Uterus (tissue), 4 donors: ENCODE measurements around the gene MFN1. TPM values are rescaled to one million over a fixed set of nuclear protein-coding genes. Genes with fewer than 3 reads are reported as not detected.

ENCODE experiments used
- DNase-seq, 2 donors: peaks; one replicate each; pipeline ENCODE4 v3.0.0-alpha.2; 2019 to 2020
- H3K27ac ChIP-seq, 2 donors: fragments of 200-600 bp; sonication (generic); 1 replicate in 1 of 2; 2 replicates in 1 of 2; pipeline ENCODE4 v1.5.1; 2016 to 2018
- H3K27me3 ChIP-seq, 2 donors: fragments of 200-600 bp; sonication (generic); one replicate each; pipeline ENCODE4 v1.5.1; 2018 to 2019; ENCODE audit warnings: control low read depth in 1 of 2
- H3K36me3 ChIP-seq, 2 donors: fragments of 200-600 bp; sonication (generic); one replicate each; pipeline ENCODE4 v1.5.1; 2019; ENCODE audit warnings: control low read depth in 1 of 2
- H3K4me1 ChIP-seq, 2 donors: fragments of 200-600 bp; sonication (generic); one replicate each; pipeline ENCODE4 v1.5.1; 2018 to 2019; ENCODE audit warnings: control low read depth in 1 of 2
- H3K4me3 ChIP-seq, 2 donors: fragments of 200-600 bp; sonication (generic); 1 replicate in 1 of 2; 2 replicates in 1 of 2; pipeline ENCODE4 v1.5.1; 2018 to 2019; ENCODE audit warnings: mild to moderate bottlenecking in 1 of 2
- H3K9me3 ChIP-seq, 2 donors: fragments of 200-600 bp; sonication (generic); one replicate each; pipeline ENCODE4 v1.5.1; 2019; ENCODE audit warnings: control low read depth in 1 of 2
- CTCF ChIP-seq, 4 experiments: fragments of 200-600 bp in 2 of 4; fragments of 450-650 bp in 2 of 4; sonication (generic) in 2 of 4; IDR thresholded peaks; one replicate each; pipeline ENCODE4 v1.5.1; 2016 to 2019; ENCODE audit warnings: antibody characterized with exemption in 4 of 4, mild to moderate bottlenecking in 2 of 4, moderate library complexity in 1 of 4
- POLR2A ChIP-seq, 2 donors: fragments of 450-650 bp; IDR thresholded peaks; one replicate each; pipeline ENCODE4 v1.6.1; 2016; ENCODE audit warnings: antibody characterized with exemption in 2 of 2, mild to moderate bottlenecking in 1 of 2, moderate library complexity in 1 of 2
- intact Hi-C: fragments of 100-400 bp; cut with DNase I; formaldehyde crosslinking; loops from one replicate; pipeline ENCODE4 v1.15.1; 2023; ENCODE audit warnings: low total_unique reads
- total RNA-seq, 4 donors: library from RNA; depleted of rRNA in 3 of 4; stranded (reverse); fragments of >200 nt in 3 of 4; gene quantifications; one replicate each; pipeline versions ENCODE4 v1.1.0 to v1.2.4, GENCODE V29; 2014 to 2023
- donor health status: DM: yes; HTN: yes; CAD: no.

MFN1 gene
- total RNA-seq, 4 donors from 2014 or later = 10.0 to 88.6 (median 63.3) TPM

DNA sequence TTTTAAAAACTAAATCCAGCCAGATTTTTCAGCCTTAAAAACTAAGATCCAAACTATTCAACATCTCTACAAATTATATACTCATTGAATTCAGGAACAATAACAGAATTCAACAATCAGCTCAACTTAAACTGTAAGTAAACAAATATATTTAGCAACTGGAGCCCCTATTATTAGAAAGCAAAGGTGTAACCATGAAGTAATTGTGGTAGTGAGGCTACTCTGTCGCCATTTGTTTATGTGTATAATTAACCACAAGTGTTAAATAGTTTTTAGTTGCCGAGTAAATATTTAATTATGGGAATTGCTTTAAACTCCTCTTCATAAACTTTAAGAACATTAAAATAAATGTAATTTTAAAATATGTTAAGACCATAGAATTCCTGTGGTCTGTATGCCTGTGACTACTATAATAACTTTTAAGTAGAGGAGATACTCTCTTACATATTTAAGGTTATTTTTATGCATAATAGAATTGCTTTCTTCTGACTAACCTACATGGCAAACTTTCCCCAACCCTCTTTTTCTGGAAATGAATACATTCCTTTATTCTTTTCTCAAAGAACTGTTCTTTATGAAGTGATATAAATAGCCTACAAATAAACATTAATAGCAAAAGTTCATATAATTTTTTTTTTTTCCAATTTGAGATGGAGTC lies 51.2 kb downstream of the MFN1 start:
- no peak for DNase-seq
- no peak overlapping the region for H3K27ac ChIP-seq
- H3K36me3 ChIP-seq = no peaks in the 10 kb centered on the region
- H3K9me3 ChIP-seq = no peaks in the 10 kb centered on the region
- no peaks in the 10 kb centered on the region for H3K4me1 ChIP-seq
- H3K27me3 ChIP-seq = no peaks in the 10 kb centered on the region
- TF ChIP-seq POLR2A (IDR thresholded peaks at IDR 0.05) = no peak
- H3K4me3 ChIP-seq = no peak overlapping the region
- intact Hi-C loops = no loop called here

GRCh38 chr3:179401561-179401960 lies 54.1 kb downstream of the MFN1 start:
- Histone ChIP-seq H3K4me1 (no peaks in the 10 kb centered on the region), H3K36me3 (no peaks in the 10 kb centered on the region), H3K27me3 (no peaks in the 10 kb centered on the region), H3K4me3 (no peak overlapping the region), H3K9me3 (no peaks in the 10 kb centered on the region), H3K27ac (no peak overlapping the region)
- intact Hi-C loops = no loop called here
- no peak for TF ChIP-seq CTCF (IDR thresholded peaks at IDR 0.05)
- no peak for TF ChIP-seq POLR2A (IDR thresholded peaks at IDR 0.05)
- DNase-seq = no peak

GRCh38 chr3:179402963-179403362 lies 55.5 kb downstream of the MFN1 start:
- Histone ChIP-seq H3K36me3 (no peaks in the 10 kb centered on the region), H3K27me3 (no peaks in the 10 kb centered on the region), H3K9me3 (no peaks in the 10 kb centered on the region), H3K4me1 (no peaks in the 10 kb centered on the region), H3K4me3 (no peak overlapping the region), H3K27ac (no peak overlapping the region)
- intact Hi-C loops = no loop called here
- TF ChIP-seq POLR2A (IDR thresholded peaks at IDR 0.05) = no peak
- TF ChIP-seq CTCF (IDR thresholded peaks at IDR 0.05) = no peak
- no peak for DNase-seq

GRCh38 chr3:179404307-179404706 lies 56.8 kb downstream of the MFN1 start:
- no peaks in the 10 kb centered on the region for H3K9me3 ChIP-seq
- DNase-seq = no peak
- H3K27me3 ChIP-seq = no peaks in the 10 kb centered on the region
- H3K27ac ChIP-seq = no peak overlapping the region
- no peaks in the 10 kb centered on the region for H3K36me3 ChIP-seq
- no peak overlapping the region for H3K4me3 ChIP-seq
- TF ChIP-seq POLR2A (IDR thresholded peaks at IDR 0.05) (no peak), CTCF (IDR thresholded peaks at IDR 0.05) (no peak)
- H3K4me1 ChIP-seq = no peaks in the 10 kb centered on the region
- intact Hi-C loops = no loop called here

DNA sequence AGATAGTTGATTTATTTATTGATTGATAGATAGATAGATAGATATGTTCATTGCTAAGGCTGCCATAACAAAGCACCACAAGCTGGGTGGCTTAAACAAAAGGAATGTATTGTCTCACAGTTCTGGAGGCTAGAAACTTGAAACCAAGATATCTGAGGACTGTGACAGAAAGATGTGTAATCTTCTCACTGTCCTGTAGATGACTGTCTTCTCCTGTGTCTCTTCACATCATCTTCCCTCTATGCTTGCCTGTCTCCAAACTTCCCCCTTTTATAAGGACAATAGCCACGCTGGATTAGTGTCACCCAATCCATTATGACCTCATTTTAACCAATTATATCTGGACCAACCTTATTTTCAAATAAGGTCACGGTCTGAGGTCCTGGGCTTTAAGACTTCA lies 62.8 kb downstream of the MFN1 start:
- Histone ChIP-seq H3K36me3 (no peaks in the 10 kb centered on the region), H3K4me3 (no peak overlapping the region), H3K27ac (no peak overlapping the region), H3K4me1 (no peaks in the 10 kb centered on the region), H3K9me3 (no peaks in the 10 kb centered on the region), H3K27me3 (no peaks in the 10 kb centered on the region)
- no peak for DNase-seq
- intact Hi-C loops = no loop called here
- TF ChIP-seq CTCF (IDR thresholded peaks at IDR 0.05) (no peak), POLR2A (IDR thresholded peaks at IDR 0.05) (no peak)

GRCh38 chr3:179410999-179411398 lies 63.5 kb downstream of the MFN1 start:
- H3K4me1 ChIP-seq = no peaks in the 10 kb centered on the region
- H3K9me3 ChIP-seq = no peaks in the 10 kb centered on the region
- intact Hi-C loops = no loop called here
- TF ChIP-seq POLR2A (IDR thresholded peaks at IDR 0.05) (no peak), CTCF (IDR thresholded peaks at IDR 0.05) (no peak)
- no peaks in the 10 kb centered on the region for H3K36me3 ChIP-seq
- H3K4me3 ChIP-seq = no peak overlapping the region
- no peak for DNase-seq
- no peaks in the 10 kb centered on the region for H3K27me3 ChIP-seq
- no peak overlapping the region for H3K27ac ChIP-seq
